HEK293T (cell line): ENCODE results near the gene RIPK1.

Experiments
- ARNT ChIP-seq: fragments of 450-650 bp; IDR thresholded peaks from 2 replicates; pipeline ENCODE4 v1.6.1; 2017; ENCODE audit warnings: mild to moderate bottlenecking
- BHLHE40 ChIP-seq: fragments of 450-650 bp; IDR thresholded peaks from 2 replicates; pipeline ENCODE4 v1.6.1; 2016; ENCODE audit warnings: mild to moderate bottlenecking, moderate library complexity, borderline replicate concordance
- CTBP1 ChIP-seq: fragments of 450-650 bp; IDR thresholded peaks from 2 replicates; pipeline ENCODE4 v1.6.1; 2016; ENCODE audit warnings: borderline replicate concordance
- FOXA1 ChIP-seq: fragments of 450-650 bp; IDR thresholded peaks from 2 replicates; pipeline ENCODE4 v1.6.1; 2016; ENCODE audit warnings: mild to moderate bottlenecking
- FOXK2 ChIP-seq: fragments of 450-650 bp; IDR thresholded peaks from 2 replicates; pipeline ENCODE4 v1.6.1; 2016; ENCODE audit warnings: mild to moderate bottlenecking
- FOXM1 ChIP-seq: fragments of 450-650 bp; IDR thresholded peaks from 2 replicates; pipeline ENCODE4 v1.6.1; 2017; ENCODE audit warnings: mild to moderate bottlenecking, borderline replicate concordance
- HDGF ChIP-seq: fragments of 450-650 bp; IDR thresholded peaks from 2 replicates; pipeline ENCODE4 v1.6.1; 2017; ENCODE audit warnings: antibody characterized with exemption, borderline replicate concordance
- NFRKB ChIP-seq: fragments of 450-650 bp; IDR thresholded peaks from 2 replicates; pipeline ENCODE4 v1.6.1; 2016; ENCODE audit warnings: mild to moderate bottlenecking, moderate library complexity
- PKNOX1 ChIP-seq: fragments of 450-650 bp; IDR thresholded peaks from 2 replicates; pipeline ENCODE4 v1.6.1; 2016
- SP1 ChIP-seq: fragments of 450-650 bp; IDR thresholded peaks from 2 replicates; pipeline ENCODE4 v1.6.1; 2017
- TARDBP ChIP-seq: fragments of 450-650 bp; IDR thresholded peaks from 2 replicates; pipeline ENCODE4 v1.6.1; 2016
- ZNF384 ChIP-seq: fragments of 450-650 bp; IDR thresholded peaks from 2 replicates; pipeline ENCODE4 v1.6.1; 2016

- no peak for TF ChIP-seq NFRKB
- TF ChIP-seq HDGF = no peak
- no peak for TF ChIP-seq SP1
- no peak for TF ChIP-seq FOXK2
- TF ChIP-seq ARNT = no peak
- no peak for TF ChIP-seq CTBP1
- TF ChIP-seq FOXM1 = no peak
- TF ChIP-seq TARDBP = no peak
- TF ChIP-seq FOXA1 = no peak
- no peak for TF ChIP-seq ZNF384
- no peak for TF ChIP-seq BHLHE40
- TF ChIP-seq PKNOX1 = no peak
Measured at GRCh38 chr6:3035397-3035796, 32.9 kb upstream of the RIPK1 start.
